ENCODE data around the gene GRM7. TPM values are rescaled to one million over a fixed set of nuclear protein-coding genes. Genes with fewer than 3 reads are reported as not detected.

Gene GRM7
- total and polyA plus RNA-seq, 10 donors, result 0.02 to 0.20 (median 0.14) TPM; not detected in 7

DNA sequence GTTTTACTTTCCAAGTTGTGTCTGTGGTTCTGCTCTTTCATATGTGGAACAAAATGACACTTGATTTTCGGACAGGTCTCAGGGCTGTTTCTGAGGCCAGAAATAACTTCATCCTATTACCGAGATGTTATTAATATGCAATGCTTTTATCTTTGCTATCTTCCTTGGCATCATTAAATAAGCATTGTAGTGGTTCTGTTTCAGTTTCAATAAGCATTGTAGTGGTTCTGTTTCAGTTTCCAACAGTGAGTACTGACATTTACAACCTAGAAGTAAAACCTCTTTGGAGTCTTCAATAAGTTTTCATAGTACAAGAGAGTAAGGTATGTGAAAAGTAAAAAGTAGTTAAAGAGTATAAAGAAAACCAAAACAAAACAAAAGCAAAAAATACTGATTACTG lies 746.2 kb downstream of the GRM7 start:
- Histone ChIP-seq H3K4me3 (no peak overlapping the region), H3K27ac (peak overlapping the region in 2 of 8 donors; percentile 13 to 46), H3K36me3 (no peaks in the 10 kb centered on the region), H3K9me3 (no peaks in the 10 kb centered on the region), H3K4me1 (no peaks in the 10 kb centered on the region), H3K27me3 (replicated peaks in 1 of 7) (no peaks in the 10 kb centered on the region)
- DNase-seq, result no peak
- WGBS, 5 donors, result 72 to 77% (median 74%) methylated on average over 2 of the region's 2 CpGs
- TF ChIP-seq POLR2AphosphoS5 (IDR thresholded peaks at IDR 0.05) (no peak), POLR2A (IDR thresholded peaks at IDR 0.05) (no peak)
- TF ChIP-seq, protein P1, sequence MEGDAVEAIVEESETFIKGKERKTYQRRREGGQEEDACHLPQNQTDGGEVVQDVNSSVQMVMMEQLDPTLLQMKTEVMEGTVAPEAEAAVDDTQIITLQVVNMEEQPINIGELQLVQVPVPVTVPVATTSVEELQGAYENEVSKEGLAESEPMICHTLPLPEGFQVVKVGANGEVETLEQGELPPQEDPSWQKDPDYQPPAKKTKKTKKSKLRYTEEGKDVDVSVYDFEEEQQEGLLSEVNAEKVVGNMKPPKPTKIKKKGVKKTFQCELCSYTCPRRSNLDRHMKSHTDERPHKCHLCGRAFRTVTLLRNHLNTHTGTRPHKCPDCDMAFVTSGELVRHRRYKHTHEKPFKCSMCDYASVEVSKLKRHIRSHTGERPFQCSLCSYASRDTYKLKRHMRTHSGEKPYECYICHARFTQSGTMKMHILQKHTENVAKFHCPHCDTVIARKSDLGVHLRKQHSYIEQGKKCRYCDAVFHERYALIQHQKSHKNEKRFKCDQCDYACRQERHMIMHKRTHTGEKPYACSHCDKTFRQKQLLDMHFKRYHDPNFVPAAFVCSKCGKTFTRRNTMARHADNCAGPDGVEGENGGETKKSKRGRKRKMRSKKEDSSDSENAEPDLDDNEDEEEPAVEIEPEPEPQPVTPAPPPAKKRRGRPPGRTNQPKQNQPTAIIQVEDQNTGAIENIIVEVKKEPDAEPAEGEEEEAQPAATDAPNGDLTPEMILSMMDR (IDR thresholded peaks at IDR 0.05 in 8 of 11, conservative IDR thresholded peaks at IDR 0.05 in 3 of 11), result no peak
- intact Hi-C loops (cut with DNase I; ENCODE audit: low total_unique reads), result no loop called here

DNA sequence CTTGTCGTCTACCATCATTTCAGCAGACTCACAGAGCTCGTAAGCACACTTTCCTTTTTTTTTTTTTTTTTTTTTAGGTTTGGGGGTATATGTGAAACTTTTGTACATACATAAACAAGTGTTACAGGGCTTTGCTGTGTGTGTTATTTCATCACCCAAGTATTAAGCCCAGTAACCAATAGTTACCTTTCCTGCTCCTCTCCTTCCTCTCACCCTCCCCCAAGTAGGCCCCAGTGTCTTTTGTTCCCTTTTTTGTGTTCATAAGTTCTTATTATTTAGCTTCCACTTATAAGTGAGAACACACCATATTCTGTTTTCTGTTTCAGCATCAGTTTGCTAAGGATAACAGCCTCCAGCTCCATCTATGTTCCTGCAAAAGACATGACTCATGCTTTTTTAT lies 746.8 kb downstream of the GRM7 start:
- no peak for DNase-seq
- H3K9me3 ChIP-seq, result no peaks in the 10 kb centered on the region
- no peaks in the 10 kb centered on the region for H3K27me3 ChIP-seq (replicated peaks in 1 of 7)
- no peak for TF ChIP-seq POLR2AphosphoS5 (IDR thresholded peaks at IDR 0.05)
- no peak for TF ChIP-seq POLR2A (IDR thresholded peaks at IDR 0.05)
- TF ChIP-seq, protein P1 (IDR thresholded peaks at IDR 0.05 in 8 of 11, conservative IDR thresholded peaks at IDR 0.05 in 3 of 11), result no peak
- H3K27ac ChIP-seq, result peak overlapping the region in 2 of 8 donors; percentile 13 to 46
- no peaks in the 10 kb centered on the region for H3K36me3 ChIP-seq
- no peak overlapping the region for H3K4me3 ChIP-seq
- no peaks in the 10 kb centered on the region for H3K4me1 ChIP-seq
- WGBS, 5 donors, result 53 to 76% (median 67%) methylated on average over 2 of the region's 2 CpGs
- intact Hi-C loops (cut with DNase I; ENCODE audit: low total_unique reads), result no loop called here

DNA sequence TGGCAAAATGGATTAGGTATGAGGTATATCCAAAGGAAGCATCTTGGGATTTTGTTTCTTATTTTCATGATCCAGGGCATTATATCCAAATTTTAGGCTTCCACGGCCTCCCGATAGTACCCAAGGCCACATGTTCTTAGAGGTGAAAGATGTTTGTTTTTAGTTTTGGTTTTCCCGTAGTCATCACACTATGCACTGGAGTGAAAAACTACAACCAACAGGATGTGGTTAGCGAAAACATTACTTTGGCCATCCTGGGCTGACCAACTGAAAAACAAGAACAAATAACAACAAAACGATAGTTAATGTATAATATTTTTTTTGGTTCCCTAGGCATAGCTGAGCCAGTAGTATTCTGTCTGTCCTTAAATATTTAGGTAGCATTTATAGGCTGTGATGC lies 749.7 kb downstream of the GRM7 start:
- Histone ChIP-seq H3K27ac (no peak overlapping the region), H3K36me3 (no peaks in the 10 kb centered on the region), H3K27me3 (replicated peaks in 1 of 7) (no peaks in the 10 kb centered on the region), H3K9me3 (no peaks in the 10 kb centered on the region), H3K4me1 (no peaks in the 10 kb centered on the region), H3K4me3 (no peak overlapping the region)
- intact Hi-C loops (cut with DNase I; ENCODE audit: low total_unique reads), result no loop called here
- no peak for DNase-seq
- WGBS, 5 donors, result 86 to 93% (median 88%) methylated on average over 5 of the region's 5 CpGs
- TF ChIP-seq, protein P1 (IDR thresholded peaks at IDR 0.05 in 8 of 11, conservative IDR thresholded peaks at IDR 0.05 in 3 of 11), result no peak
- TF ChIP-seq POLR2AphosphoS5 (IDR thresholded peaks at IDR 0.05), result no peak
- TF ChIP-seq POLR2A (IDR thresholded peaks at IDR 0.05), result no peak

DNA sequence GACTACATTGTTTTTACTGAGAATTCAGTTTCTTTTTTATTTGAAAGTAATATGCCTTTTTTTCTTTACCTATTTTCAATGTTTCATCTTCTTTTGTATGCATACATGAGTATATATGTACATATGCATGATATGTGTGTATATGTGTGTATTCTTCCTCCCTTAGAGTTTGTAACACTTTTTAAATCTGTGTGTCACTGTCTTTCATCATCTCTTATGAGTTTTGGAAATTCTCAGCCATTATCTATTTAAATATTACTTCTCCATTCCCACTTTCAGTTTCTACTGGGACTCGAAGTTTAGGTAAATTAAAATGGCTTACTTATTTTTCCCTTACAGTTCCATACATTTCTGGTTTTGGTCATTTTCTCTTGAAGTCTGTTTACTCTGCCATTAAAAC lies 754.1 kb downstream of the GRM7 start:
- intact Hi-C loops (cut with DNase I; ENCODE audit: low total_unique reads), result no loop called here
- Histone ChIP-seq H3K4me3 (no peak overlapping the region), H3K27ac (no peak overlapping the region), H3K27me3 (replicated peaks in 1 of 7) (no peaks in the 10 kb centered on the region), H3K36me3 (no peaks in the 10 kb centered on the region), H3K9me3 (no peaks in the 10 kb centered on the region), H3K4me1 (no peaks in the 10 kb centered on the region)
- no peak for DNase-seq
- 50 to 76% (median 69%) methylated on average over 1 of the region's 1 CpG for WGBS, 5 donors
- TF ChIP-seq, protein P1 (IDR thresholded peaks at IDR 0.05 in 8 of 11, conservative IDR thresholded peaks at IDR 0.05 in 3 of 11), result no peak
- no peak for TF ChIP-seq POLR2AphosphoS5 (IDR thresholded peaks at IDR 0.05)
- no peak for TF ChIP-seq POLR2A (IDR thresholded peaks at IDR 0.05)
